ENCODE measurements around the gene MUC22. TPM values are rescaled to one million over a fixed set of nuclear protein-coding genes. Genes with fewer than 3 reads are reported as not detected.

The MUC22 gene
- polyA plus RNA-seq, 2 of the 4 experiments (the other 2 are of a cell fraction) = not detected

DNA sequence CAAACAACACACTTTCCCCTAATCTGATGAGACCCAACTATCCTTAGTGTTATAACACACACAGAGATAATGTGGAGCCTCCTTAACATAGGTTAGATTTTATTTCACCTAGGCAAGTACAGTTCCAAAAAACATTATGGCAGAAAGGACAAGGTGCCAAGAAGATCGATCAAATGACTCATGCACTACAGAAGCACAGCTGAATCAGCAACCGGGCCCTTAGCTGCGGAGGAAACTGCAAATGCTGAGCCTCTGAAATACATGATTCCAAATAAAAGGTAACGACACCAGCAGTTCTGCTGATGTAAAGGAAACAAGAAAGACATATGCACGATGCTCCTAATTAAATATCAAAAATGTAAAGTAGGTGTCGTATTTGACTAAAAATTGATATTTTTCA, 46.6 kb upstream of the MUC22 start:
- DNase-seq (ENCODE audit: low read depth in 1 of 2, low spot score in 1 of 2) (no peak), ATAC-seq (no peak), FAIRE-seq (no peak)
- TF ChIP-seq, protein P1, sequence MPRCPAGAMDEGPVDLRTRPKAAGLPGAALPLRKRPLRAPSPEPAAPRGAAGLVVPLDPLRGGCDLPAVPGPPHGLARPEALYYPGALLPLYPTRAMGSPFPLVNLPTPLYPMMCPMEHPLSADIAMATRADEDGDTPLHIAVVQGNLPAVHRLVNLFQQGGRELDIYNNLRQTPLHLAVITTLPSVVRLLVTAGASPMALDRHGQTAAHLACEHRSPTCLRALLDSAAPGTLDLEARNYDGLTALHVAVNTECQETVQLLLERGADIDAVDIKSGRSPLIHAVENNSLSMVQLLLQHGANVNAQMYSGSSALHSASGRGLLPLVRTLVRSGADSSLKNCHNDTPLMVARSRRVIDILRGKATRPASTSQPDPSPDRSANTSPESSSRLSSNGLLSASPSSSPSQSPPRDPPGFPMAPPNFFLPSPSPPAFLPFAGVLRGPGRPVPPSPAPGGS (IDR thresholded peaks at IDR 0.05) = no peak
- TF ChIP-seq, protein P2, sequence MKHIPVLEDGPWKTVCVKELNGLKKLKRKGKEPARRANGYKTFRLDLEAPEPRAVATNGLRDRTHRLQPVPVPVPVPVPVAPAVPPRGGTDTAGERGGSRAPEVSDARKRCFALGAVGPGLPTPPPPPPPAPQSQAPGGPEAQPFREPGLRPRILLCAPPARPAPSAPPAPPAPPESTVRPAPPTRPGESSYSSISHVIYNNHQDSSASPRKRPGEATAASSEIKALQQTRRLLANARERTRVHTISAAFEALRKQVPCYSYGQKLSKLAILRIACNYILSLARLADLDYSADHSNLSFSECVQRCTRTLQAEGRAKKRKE (CRISPR knock-in tag; IDR thresholded peaks at IDR 0.05; ENCODE audit: low read depth) = no peak
- TF ChIP-seq GATA3 (IDR thresholded peaks at IDR 0.05; ENCODE audit: borderline replicate concordance) = no peak
- TF ChIP-seq, protein P3, sequence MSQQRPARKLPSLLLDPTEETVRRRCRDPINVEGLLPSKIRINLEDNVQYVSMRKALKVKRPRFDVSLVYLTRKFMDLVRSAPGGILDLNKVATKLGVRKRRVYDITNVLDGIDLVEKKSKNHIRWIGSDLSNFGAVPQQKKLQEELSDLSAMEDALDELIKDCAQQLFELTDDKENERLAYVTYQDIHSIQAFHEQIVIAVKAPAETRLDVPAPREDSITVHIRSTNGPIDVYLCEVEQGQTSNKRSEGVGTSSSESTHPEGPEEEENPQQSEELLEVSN (IDR thresholded peaks at IDR 0.05; ENCODE audit: borderline replicate concordance, low read depth) = no peak
- TF ChIP-seq FOSB (CRISPR knock-in tag; IDR thresholded peaks at IDR 0.05) = no peak
- no peak for TF ChIP-seq HOXA7 (CRISPR knock-in tag; IDR thresholded peaks at IDR 0.05)
- no peak for TF ChIP-seq MAFK (IDR thresholded peaks at IDR 0.05; ENCODE audit: partially characterized antibody)
- no peak for TF ChIP-seq RAD21 (conservative IDR thresholded peaks at IDR 0.05 in 1 of 2, IDR thresholded peaks at IDR 0.05 in 1 of 2)
- no peak for TF ChIP-seq POLR2A (IDR thresholded peaks at IDR 0.05; ENCODE audit: low read length)
- TF ChIP-seq ZNF302 (CRISPR knock-in tag; IDR thresholded peaks at IDR 0.05) = no peak
- TF ChIP-seq CHD4 (IDR thresholded peaks at IDR 0.05; ENCODE audit: borderline replicate concordance) = no peak
- no peak for TF ChIP-seq NR3C1 (IDR thresholded peaks at IDR 0.05)
- no peak for TF ChIP-seq EHF (CRISPR knock-in tag; IDR thresholded peaks at IDR 0.05)
- TF ChIP-seq, protein P4, sequence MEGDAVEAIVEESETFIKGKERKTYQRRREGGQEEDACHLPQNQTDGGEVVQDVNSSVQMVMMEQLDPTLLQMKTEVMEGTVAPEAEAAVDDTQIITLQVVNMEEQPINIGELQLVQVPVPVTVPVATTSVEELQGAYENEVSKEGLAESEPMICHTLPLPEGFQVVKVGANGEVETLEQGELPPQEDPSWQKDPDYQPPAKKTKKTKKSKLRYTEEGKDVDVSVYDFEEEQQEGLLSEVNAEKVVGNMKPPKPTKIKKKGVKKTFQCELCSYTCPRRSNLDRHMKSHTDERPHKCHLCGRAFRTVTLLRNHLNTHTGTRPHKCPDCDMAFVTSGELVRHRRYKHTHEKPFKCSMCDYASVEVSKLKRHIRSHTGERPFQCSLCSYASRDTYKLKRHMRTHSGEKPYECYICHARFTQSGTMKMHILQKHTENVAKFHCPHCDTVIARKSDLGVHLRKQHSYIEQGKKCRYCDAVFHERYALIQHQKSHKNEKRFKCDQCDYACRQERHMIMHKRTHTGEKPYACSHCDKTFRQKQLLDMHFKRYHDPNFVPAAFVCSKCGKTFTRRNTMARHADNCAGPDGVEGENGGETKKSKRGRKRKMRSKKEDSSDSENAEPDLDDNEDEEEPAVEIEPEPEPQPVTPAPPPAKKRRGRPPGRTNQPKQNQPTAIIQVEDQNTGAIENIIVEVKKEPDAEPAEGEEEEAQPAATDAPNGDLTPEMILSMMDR (IDR thresholded peaks at IDR 0.05) = no peak
- TF ChIP-seq HOXB5 (CRISPR knock-in tag; IDR thresholded peaks at IDR 0.05) = no peak
- TF ChIP-seq HDAC2 (IDR thresholded peaks at IDR 0.05) = no peak
- Histone ChIP-seq H3K9me3 (no peaks in the 10 kb centered on the region), H3K4me3 (no peak overlapping the region), H3K4me2 (no peak overlapping the region), H3K27ac (no peak overlapping the region), H3K4me1 (no peaks in the 10 kb centered on the region)
- 62% methylated on average over 6 of the region's 6 CpGs for WGBS (ENCODE audit: missing lambda C conversion rate)
- CTCF ChIA-PET = no interaction called here
- POLR2A ChIA-PET = no interaction called here

DNA sequence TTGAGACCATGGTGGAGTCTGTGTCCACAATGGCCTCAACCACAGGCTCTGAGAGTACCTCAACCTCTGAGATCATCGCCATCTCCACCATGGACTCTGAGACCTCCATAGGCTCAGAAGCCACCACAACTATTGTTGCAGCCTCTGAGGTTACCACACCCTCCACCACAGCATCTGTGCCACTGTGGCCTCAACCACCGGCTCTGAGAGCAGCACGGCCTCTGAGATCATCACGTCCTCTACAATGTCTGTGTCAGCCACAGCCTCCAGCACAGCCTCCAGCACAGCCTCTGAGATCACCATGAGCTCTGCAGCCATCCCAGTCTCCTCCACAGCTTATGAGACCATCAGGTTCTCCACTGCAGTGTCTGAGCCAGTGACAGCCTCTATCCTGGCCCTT, 46.2 kb upstream of the MUC22 start:
- no peaks in the 10 kb centered on the region for H3K9me3 ChIP-seq
- ATAC-seq = no peak
- no peak overlapping the region for H3K4me3 ChIP-seq
- H3K4me2 ChIP-seq = no peak overlapping the region
- no peak for FAIRE-seq
- WGBS (ENCODE audit: missing lambda C conversion rate) = 95% methylated on average over 4 of the region's 4 CpGs
- no peaks in the 10 kb centered on the region for H3K4me1 ChIP-seq
- TF ChIP-seq RAD21 (conservative IDR thresholded peaks at IDR 0.05 in 1 of 2, IDR thresholded peaks at IDR 0.05 in 1 of 2) (no peak), RFX5 (IDR thresholded peaks at IDR 0.05) (no peak), JUN (IDR thresholded peaks at IDR 0.05) (no peak), MAZ (IDR thresholded peaks at IDR 0.05; ENCODE audit: borderline replicate concordance, low read depth, low read length) (no peak), RNF2 (IDR thresholded peaks at IDR 0.05; ENCODE audit: borderline replicate concordance, low read depth) (no peak), SREBF2 (IDR thresholded peaks at IDR 0.05) (no peak), TP53 (CRISPR knock-in tag; IDR thresholded peaks at IDR 0.05) (no peak), JUNB (IDR thresholded peaks at IDR 0.05) (no peak)
- TF ChIP-seq, protein P5, sequence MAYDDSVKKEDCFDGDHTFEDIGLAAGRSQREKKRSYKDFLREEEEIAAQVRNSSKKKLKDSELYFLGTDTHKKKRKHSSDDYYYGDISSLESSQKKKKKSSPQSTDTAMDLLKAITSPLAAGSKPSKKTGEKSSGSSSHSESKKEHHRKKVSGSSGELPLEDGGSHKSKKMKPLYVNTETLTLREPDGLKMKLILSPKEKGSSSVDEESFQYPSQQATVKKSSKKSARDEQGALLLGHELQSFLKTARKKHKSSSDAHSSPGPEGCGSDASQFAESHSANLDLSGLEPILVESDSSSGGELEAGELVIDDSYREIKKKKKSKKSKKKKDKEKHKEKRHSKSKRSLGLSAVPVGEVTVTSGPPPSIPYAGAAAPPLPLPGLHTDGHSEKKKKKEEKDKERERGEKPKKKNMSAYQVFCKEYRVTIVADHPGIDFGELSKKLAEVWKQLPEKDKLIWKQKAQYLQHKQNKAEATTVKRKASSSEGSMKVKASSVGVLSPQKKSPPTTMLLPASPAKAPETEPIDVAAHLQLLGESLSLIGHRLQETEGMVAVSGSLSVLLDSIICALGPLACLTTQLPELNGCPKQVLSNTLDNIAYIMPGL (CRISPR knock-in tag; IDR thresholded peaks at IDR 0.05; ENCODE audit: borderline replicate concordance) = no peak
- no peak overlapping the region for H3K27ac ChIP-seq
- ChIA-PET CTCF (no interaction called here), POLR2A (no interaction called here)
- DNase-seq (ENCODE audit: low read depth in 1 of 2, low spot score in 1 of 2) = no peak

Measured in A549 (cell line).